ENCODE data around the gene BTN1A1. TPM values are rescaled to one million over a fixed set of nuclear protein-coding genes. Genes with fewer than 3 reads are reported as not detected.
"Not testable (repeated sequence)": the region's sequence is repeated elsewhere in the genome, so short reads cannot be mapped to it uniquely, and the experiment has no call there.

The BTN1A1 gene
- polyA plus RNA-seq, 1 experiment = not detected

DNA sequence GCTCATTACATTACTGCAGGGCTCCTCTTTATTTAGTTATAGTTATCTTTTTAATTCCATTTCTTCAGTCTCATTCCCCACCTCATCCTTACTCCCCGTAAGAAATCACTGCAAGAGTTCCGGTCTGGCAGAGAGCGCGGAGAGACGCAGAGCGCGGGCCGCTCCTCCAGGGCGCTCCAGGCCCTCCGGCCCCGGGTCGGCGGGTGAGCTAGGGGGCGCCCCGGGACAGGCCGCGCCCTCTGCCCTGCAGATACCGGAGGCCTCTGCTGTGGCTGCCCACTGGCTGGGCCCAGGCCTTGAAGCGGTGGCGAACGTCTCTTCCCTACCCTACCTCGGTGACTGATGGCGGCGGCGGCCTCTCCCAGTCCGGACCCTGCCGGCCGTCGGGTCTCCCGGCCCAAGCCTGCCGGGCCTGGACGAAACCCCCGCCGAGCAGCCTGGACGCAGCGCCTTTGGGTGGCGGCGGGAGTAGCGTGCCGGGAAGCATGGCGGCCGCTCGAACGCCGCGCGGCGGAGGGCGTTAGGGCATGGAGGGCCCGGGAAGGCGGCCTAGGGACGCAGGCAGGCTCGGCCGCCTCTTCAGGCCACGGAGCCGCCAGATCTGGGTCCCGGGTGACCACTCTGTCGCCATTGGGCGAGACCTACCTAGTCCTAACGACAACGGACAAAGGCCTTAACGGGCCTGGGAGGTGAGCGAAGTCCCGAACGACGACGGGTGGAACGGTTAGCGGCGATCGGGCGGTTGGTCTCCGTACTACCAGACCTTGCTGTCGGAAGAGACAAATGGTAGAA is 21.7 kb downstream of the BTN1A1 start:
- DNase-seq (ENCODE audit: low read depth) = no peak
- Histone ChIP-seq H3K4me3 (ENCODE audit: low read depth, low read length) (peak overlapping the region; percentile 50), H3K36me3 (ENCODE audit: control insufficient read depth, insufficient read depth, low read length) (no peaks in the 10 kb centered on the region), H3K27me3 (ENCODE audit: control insufficient read depth, insufficient read depth, low read length) (no peaks in the 10 kb centered on the region)
- TF ChIP-seq, protein P1, sequence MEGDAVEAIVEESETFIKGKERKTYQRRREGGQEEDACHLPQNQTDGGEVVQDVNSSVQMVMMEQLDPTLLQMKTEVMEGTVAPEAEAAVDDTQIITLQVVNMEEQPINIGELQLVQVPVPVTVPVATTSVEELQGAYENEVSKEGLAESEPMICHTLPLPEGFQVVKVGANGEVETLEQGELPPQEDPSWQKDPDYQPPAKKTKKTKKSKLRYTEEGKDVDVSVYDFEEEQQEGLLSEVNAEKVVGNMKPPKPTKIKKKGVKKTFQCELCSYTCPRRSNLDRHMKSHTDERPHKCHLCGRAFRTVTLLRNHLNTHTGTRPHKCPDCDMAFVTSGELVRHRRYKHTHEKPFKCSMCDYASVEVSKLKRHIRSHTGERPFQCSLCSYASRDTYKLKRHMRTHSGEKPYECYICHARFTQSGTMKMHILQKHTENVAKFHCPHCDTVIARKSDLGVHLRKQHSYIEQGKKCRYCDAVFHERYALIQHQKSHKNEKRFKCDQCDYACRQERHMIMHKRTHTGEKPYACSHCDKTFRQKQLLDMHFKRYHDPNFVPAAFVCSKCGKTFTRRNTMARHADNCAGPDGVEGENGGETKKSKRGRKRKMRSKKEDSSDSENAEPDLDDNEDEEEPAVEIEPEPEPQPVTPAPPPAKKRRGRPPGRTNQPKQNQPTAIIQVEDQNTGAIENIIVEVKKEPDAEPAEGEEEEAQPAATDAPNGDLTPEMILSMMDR (IDR thresholded peaks at IDR 0.05; ENCODE audit: insufficient read depth, low read depth, low read length) = peak; percentile 29
- POLR2A ChIA-PET = no interaction called here
- CTCF ChIA-PET = interaction anchor here (0.6 to 1.2 kb wide), 6 partner anchors 11 to 327 kb away, joined by 3 to 4 read pairs (median 3); no protein-coding TSS in a partner anchor

DNA sequence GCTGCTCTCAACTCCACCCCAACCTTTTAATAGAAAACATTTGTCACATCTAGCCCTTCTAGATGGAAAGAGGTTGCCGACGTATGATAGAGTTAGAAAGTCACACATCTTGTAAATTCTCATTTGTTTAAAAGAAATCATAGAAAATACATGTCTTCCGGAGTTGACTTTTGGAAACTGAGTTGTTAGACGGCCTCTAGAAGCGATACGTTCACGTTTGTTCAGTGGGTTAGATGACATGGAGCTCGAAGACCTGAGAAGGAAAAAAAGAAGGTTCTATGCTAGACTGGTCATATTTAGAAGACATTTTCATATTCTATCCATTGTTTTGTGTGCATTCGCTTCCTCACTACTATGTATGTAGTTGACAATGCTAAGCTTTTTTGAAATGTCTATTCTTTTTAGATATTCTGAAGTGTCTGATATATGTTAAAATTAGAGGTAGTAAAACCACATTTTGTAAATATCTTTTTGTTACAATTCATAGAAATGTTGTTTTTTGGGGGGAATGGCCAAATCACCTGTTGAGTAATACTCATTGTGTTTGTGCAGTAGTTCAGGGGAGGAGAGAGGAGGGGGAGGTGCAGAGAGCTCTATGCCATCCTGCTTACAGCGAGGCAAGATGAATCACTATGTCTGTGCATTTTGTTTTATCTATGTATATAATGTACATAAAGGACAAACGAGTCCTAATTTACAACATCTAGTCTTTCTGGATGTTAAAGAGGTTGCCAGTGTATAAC is 22.6 kb downstream of the BTN1A1 start:
- POLR2A ChIA-PET; H3K27me3 ChIP-seq (ENCODE audit: control insufficient read depth, insufficient read depth, low read length); DNase-seq (ENCODE audit: low read depth); H3K36me3 ChIP-seq (ENCODE audit: control insufficient read depth, insufficient read depth, low read length): not testable (repeated sequence)
- CTCF ChIA-PET = interaction anchor here (0.6 to 0.7 kb wide), 2 partner anchors 253 to 328 kb away, joined by 3 read pairs; no protein-coding TSS in a partner anchor
- H3K4me3 ChIP-seq (ENCODE audit: low read depth, low read length) = peak overlapping the region; percentile 50

DNA sequence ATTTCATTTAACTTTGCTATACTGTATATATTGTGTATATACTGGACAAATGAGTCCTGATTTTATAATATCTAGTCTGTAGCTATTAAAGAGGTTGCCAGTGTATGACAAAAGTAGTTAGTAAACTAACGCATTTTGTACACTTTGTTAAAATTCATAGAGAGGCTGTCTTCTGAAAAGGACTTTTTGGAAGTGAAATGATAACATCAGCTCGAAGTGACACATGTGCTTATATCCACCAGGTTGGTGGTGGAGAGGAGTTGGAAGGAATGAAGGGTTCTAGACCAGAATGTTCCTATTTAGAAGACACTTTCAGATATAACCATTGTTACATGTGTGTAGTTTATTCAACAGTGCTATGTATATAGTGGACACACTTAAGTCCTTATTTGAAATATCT is 24.2 kb downstream of the BTN1A1 start:
- not testable (repeated sequence) for H3K4me3 ChIP-seq (ENCODE audit: low read depth, low read length); H3K27me3 ChIP-seq (ENCODE audit: control insufficient read depth, insufficient read depth, low read length); DNase-seq (ENCODE audit: low read depth); H3K36me3 ChIP-seq (ENCODE audit: control insufficient read depth, insufficient read depth, low read length)
- ChIA-PET POLR2A (interaction anchor here (0.5 kb wide), 1 partner anchor 308 kb away, joined by 4 read pairs; a partner anchor contains a TSS), CTCF (interaction anchor here (0.9 to 1.3 kb wide), 2 partner anchors 9 to 45 kb away, joined by 3 read pairs; no protein-coding TSS in a partner anchor)

DNA sequence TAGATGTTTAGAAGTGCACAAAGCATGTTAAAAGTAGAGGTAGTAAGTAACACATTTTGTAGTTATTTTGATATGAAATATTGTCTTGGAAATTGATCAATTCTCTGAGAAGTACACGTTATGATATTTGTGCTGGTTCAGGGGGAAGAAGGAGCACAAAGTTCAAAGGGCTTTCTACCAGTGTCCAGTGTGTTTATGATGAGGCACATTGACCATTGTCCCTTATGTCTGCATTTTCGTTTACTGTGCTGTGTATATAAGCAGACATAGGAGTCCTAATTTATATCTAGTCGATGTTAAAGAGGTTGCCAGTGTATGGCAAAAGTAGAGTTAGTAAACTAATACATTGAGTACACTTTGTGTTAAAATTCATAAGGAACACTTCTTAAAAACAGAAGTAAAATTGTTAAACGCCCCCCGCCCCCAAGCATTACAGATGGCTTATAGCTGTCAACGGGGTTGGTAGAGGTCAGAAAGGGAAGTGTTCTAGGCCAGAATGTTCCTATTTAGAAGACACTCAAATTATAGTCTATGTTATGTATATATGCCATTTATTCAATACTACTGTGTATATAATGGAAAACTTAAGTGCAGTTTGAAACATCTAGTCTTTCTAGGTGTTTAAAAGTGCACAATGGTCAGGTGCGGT is 24.7 kb downstream of the BTN1A1 start:
- CTCF ChIA-PET = interaction anchor here (1.3 kb wide), 1 partner anchor 8 kb away, joined by 3 read pairs; no protein-coding TSS in a partner anchor
- TF ChIP-seq, protein P1 (IDR thresholded peaks at IDR 0.05; ENCODE audit: insufficient read depth, low read depth, low read length) = no peak
- H3K36me3 ChIP-seq (ENCODE audit: control insufficient read depth, insufficient read depth, low read length) = no peaks in the 10 kb centered on the region
- no peak for DNase-seq (ENCODE audit: low read depth)
- H3K27me3 ChIP-seq (ENCODE audit: control insufficient read depth, insufficient read depth, low read length) = no peaks in the 10 kb centered on the region
- no peak overlapping the region for H3K4me3 ChIP-seq (ENCODE audit: low read depth, low read length)
- POLR2A ChIA-PET = interaction anchor here (0.5 kb wide), 1 partner anchor 308 kb away, joined by 4 read pairs; a partner anchor contains a TSS

DNA sequence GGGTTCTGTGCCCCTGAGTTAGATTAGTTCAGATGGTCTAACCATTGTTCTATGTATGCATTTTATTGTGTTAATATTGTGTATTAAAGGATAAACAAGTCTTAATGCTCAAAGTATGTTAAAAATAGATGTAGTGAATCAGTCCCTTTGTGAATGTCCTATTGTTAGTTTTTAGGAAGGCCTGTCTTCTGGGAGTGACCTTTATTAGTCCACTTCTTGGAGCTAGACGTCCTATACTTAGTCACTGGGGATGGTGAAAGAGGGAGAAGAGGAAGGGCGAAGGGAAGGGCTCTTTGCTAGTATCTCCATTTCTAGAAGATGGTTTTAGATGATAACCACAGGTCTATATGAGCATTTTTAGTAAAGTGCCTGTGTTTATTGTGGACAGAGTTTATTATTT is 25.7 kb downstream of the BTN1A1 start:
- DNase-seq (ENCODE audit: low read depth) = no peak
- TF ChIP-seq, protein P1 (IDR thresholded peaks at IDR 0.05; ENCODE audit: insufficient read depth, low read depth, low read length) = no peak
- H3K27me3 ChIP-seq (ENCODE audit: control insufficient read depth, insufficient read depth, low read length) = no peaks in the 10 kb centered on the region
- no peak overlapping the region for H3K4me3 ChIP-seq (ENCODE audit: low read depth, low read length)
- no peaks in the 10 kb centered on the region for H3K36me3 ChIP-seq (ENCODE audit: control insufficient read depth, insufficient read depth, low read length)
- CTCF ChIA-PET = interaction anchor here (1.2 kb wide), 1 partner anchor 29 kb away, joined by 4 read pairs; no protein-coding TSS in a partner anchor
- POLR2A ChIA-PET = no interaction called here
